Breast epithelium (tissue), 3 donors: Measurements from ENCODE around the gene CXorf66.
"Not testable (repeated sequence)": the region's sequence is repeated elsewhere in the genome, so short reads cannot be mapped to it uniquely, and the experiment has no call there.

ENCODE experiments used
- POLR2A ChIP-seq: fragments of 450-650 bp; IDR thresholded peaks from one replicate; pipeline ENCODE4 v1.6.1; 2016; ENCODE audit warnings: antibody characterized with exemption, mild to moderate bottlenecking, moderate library complexity
- POLR2AphosphoS5 ChIP-seq, 3 donors: sonication (generic); formaldehyde crosslinking; IDR thresholded peaks; one replicate each; pipeline ENCODE4 v1.6.1; 2017; ENCODE audit warnings: antibody characterized with exemption in 3 of 3

DNA sequence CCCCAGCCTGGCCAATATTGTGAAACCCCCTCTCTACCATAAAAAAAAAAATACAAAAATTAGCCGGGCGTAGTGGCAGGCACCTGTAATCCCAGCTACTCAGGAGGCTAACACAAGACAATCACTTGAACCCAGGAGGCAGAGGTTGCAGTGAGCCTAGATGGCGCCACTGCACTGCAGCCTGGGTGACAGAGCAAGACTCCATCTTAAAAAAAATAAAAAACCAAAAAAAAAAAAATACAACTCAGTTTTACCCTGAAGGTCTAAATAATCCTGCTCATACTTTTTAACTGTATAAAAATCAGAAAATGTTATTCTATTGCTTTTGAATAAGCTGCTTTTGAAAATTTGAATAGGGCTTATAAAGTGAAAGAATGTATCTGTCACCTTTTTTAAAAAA is 838 bp upstream of the CXorf66 start:
- not testable (repeated sequence) for TF ChIP-seq POLR2AphosphoS5 (IDR thresholded peaks at IDR 0.05); POLR2A
